ENCODE measurements around the gene WDR49.
"Not testable (repeated sequence)": the region's sequence is repeated elsewhere in the genome, so short reads cannot be mapped to it uniquely, and the experiment has no call there.

WDR49 gene

GRCh38 chr3:167653760-167654159 lies at the start of gene WDR49:
TSS of gene WDR49 (minus strand) at chr3:167653942. CDS start at chr3:167653425, 517 bp downstream.
- no peak for FAIRE-seq

GRCh38 chr3:167700926-167701325 lies 47.2 kb upstream of the WDR49 start:
- FAIRE-seq = no peak

- FAIRE-seq = no peak
Measured at GRCh38 chr3:167700046-167700445, 46.3 kb upstream of the WDR49 start.

- FAIRE-seq = no peak
Measured at GRCh38 chr3:167694121-167694520, 40.4 kb upstream of the WDR49 start.

GRCh38 chr3:167691366-167691765 lies 37.6 kb upstream of the WDR49 start:
- FAIRE-seq = no peak

GRCh38 chr3:167684388-167684993 lies 30.7 kb upstream of the WDR49 start:
- peak; percentile 33 for FAIRE-seq

- no peak for FAIRE-seq
Measured at GRCh38 chr3:167679526-167679925, 25.8 kb upstream of the WDR49 start.

- FAIRE-seq = no peak
Measured at GRCh38 chr3:167675848-167676247, 22.1 kb upstream of the WDR49 start.

- no peak for FAIRE-seq
Measured at GRCh38 chr3:167673221-167673620, 19.5 kb upstream of the WDR49 start.

GRCh38 chr3:167671878-167672427 lies 18.2 kb upstream of the WDR49 start:
- no peak for FAIRE-seq

- FAIRE-seq = no peak
Measured at GRCh38 chr3:167669699-167670098, 16.0 kb upstream of the WDR49 start.

GRCh38 chr3:167668651-167669050 lies 14.9 kb upstream of the WDR49 start:
- no peak for FAIRE-seq

- FAIRE-seq = no peak
Measured at GRCh38 chr3:167666563-167666962, 12.8 kb upstream of the WDR49 start.

- no peak for FAIRE-seq
Measured at GRCh38 chr3:167662919-167663400, 9.2 kb upstream of the WDR49 start.

GRCh38 chr3:167657684-167658225 lies 4.0 kb upstream of the WDR49 start:
- no peak for FAIRE-seq

GRCh38 chr3:167656821-167657220 lies 3.1 kb upstream of the WDR49 start:
- FAIRE-seq = no peak

GRCh38 chr3:167653155-167653554 lies 587 bp downstream of the WDR49 start:
- no peak for FAIRE-seq

- FAIRE-seq = no peak
Measured at GRCh38 chr3:167651826-167652225, 1.9 kb downstream of the WDR49 start.

- FAIRE-seq = no peak
Measured at GRCh38 chr3:167650459-167650858, 3.3 kb downstream of the WDR49 start.

GRCh38 chr3:167649746-167650145 lies 4.0 kb downstream of the WDR49 start:
- no peak for FAIRE-seq

- no peak for FAIRE-seq
Measured at GRCh38 chr3:167644611-167645010, 9.1 kb downstream of the WDR49 start.

- FAIRE-seq = no peak
Measured at GRCh38 chr3:167631471-167631870, 22.3 kb downstream of the WDR49 start.

GRCh38 chr3:167626490-167626889 lies 27.3 kb downstream of the WDR49 start:
- no peak for FAIRE-seq

GRCh38 chr3:167615030-167615429 lies 38.7 kb downstream of the WDR49 start:
- FAIRE-seq = no peak

- FAIRE-seq = not testable (repeated sequence)
Measured at GRCh38 chr3:167614196-167614595, 39.5 kb downstream of the WDR49 start.

Data from colon (tissue), 2 donors.